Measurements from ENCODE around the gene CLDN1.

Gene CLDN1

GRCh38 chr3:190368881-190369280 lies 46.6 kb upstream of the CLDN1 start:
- no peak for ATAC-seq
- no peak for TF ChIP-seq SNAI2 (CRISPR knock-in tag; IDR thresholded peaks at IDR 0.05)
- no peak for TF ChIP-seq PATZ1 (CRISPR knock-in tag; IDR thresholded peaks at IDR 0.05; ENCODE audit: borderline replicate concordance)

- no peak for TF ChIP-seq ESRRG (CRISPR knock-in tag; IDR thresholded peaks at IDR 0.05)
- no peak for TF ChIP-seq GLIS3 (CRISPR knock-in tag; IDR thresholded peaks at IDR 0.05)
- TF ChIP-seq ISL1 (CRISPR knock-in tag; IDR thresholded peaks at IDR 0.05), result no peak
- ATAC-seq, result no peak
Observed at GRCh38 chr3:190366133-190366532, 43.9 kb upstream of the CLDN1 start.

- TF ChIP-seq GLIS3 (CRISPR knock-in tag; IDR thresholded peaks at IDR 0.05), result no peak
- TF ChIP-seq ZC3H10 (CRISPR knock-in tag; IDR thresholded peaks at IDR 0.05), result no peak
- TF ChIP-seq OSR1 (CRISPR knock-in tag; IDR thresholded peaks at IDR 0.05), result no peak
- TF ChIP-seq PATZ1 (CRISPR knock-in tag; IDR thresholded peaks at IDR 0.05; ENCODE audit: borderline replicate concordance), result no peak
- TF ChIP-seq TCF4 (CRISPR knock-in tag; IDR thresholded peaks at IDR 0.05; ENCODE audit: borderline replicate concordance), result no peak
- no peak for TF ChIP-seq RARB (CRISPR knock-in tag; IDR thresholded peaks at IDR 0.05)
- TF ChIP-seq ZNF70 (CRISPR knock-in tag; IDR thresholded peaks at IDR 0.05), result no peak
- no peak for TF ChIP-seq PPARA (CRISPR knock-in tag; IDR thresholded peaks at IDR 0.05; ENCODE audit: borderline replicate concordance)
- TF ChIP-seq ZNF565 (CRISPR knock-in tag; conservative IDR thresholded peaks at IDR 0.05; ENCODE audit: low read depth), result no peak
Observed at GRCh38 chr3:190362258-190362657, 40.0 kb upstream of the CLDN1 start.

GRCh38 chr3:190361791-190362190 lies 39.5 kb upstream of the CLDN1 start:
- no peak for ATAC-seq
- TF ChIP-seq GLIS3 (CRISPR knock-in tag; IDR thresholded peaks at IDR 0.05), result no peak
- TF ChIP-seq CSDC2 (CRISPR knock-in tag; IDR thresholded peaks at IDR 0.05), result no peak
- TF ChIP-seq SNAI2 (CRISPR knock-in tag; IDR thresholded peaks at IDR 0.05), result no peak

More at GRCh38 chr3:190362258-190362657, 40.0 kb upstream of the CLDN1 start:
- no peak for ATAC-seq

GRCh38 chr3:190360228-190360627 lies 38.0 kb upstream of the CLDN1 start:
- TF ChIP-seq BACH2 (CRISPR knock-in tag; IDR thresholded peaks at IDR 0.05; ENCODE audit: borderline replicate concordance) (no peak), POU6F1 (CRISPR knock-in tag; IDR thresholded peaks at IDR 0.05; ENCODE audit: borderline replicate concordance, low read depth) (no peak), RARB (CRISPR knock-in tag; IDR thresholded peaks at IDR 0.05) (no peak)
- ATAC-seq, result no peak

GRCh38 chr3:190359813-190360212 lies 37.6 kb upstream of the CLDN1 start:
- no peak for ATAC-seq
- TF ChIP-seq ISL1 (CRISPR knock-in tag; IDR thresholded peaks at IDR 0.05), result no peak
- TF ChIP-seq ZNF8 (CRISPR knock-in tag; IDR thresholded peaks at IDR 0.05), result no peak
- no peak for TF ChIP-seq POU6F1 (CRISPR knock-in tag; IDR thresholded peaks at IDR 0.05; ENCODE audit: borderline replicate concordance, low read depth)
- no peak for TF ChIP-seq ESRRG (CRISPR knock-in tag; IDR thresholded peaks at IDR 0.05)
- no peak for TF ChIP-seq ZNF70 (CRISPR knock-in tag; IDR thresholded peaks at IDR 0.05)
- no peak for TF ChIP-seq ZFP3 (CRISPR knock-in tag; IDR thresholded peaks at IDR 0.05)
- no peak for TF ChIP-seq ZC3H10 (CRISPR knock-in tag; IDR thresholded peaks at IDR 0.05)
- TF ChIP-seq OSR1 (CRISPR knock-in tag; IDR thresholded peaks at IDR 0.05), result no peak
